Activated CD4-positive, alpha-beta T cell treated with anti-CD3 and anti-CD28 coated beads, Interleukin-2, amount 10 ng/mL, durations not matched to agents 24 days and 14 days (primary cell): ENCODE data around the gene OSBPL9. TPM values are rescaled to one million over a fixed set of nuclear protein-coding genes. Genes with fewer than 3 reads are reported as not detected.

ENCODE experiments used
- DNase-seq: peaks from one replicate; pipeline ENCODE4 v3.0.0; 2022
- H3K27ac Mint-ChIP-seq: one replicate; pipeline ENCODE4 v1.8.0; 2022; ENCODE audit warnings: mild to moderate bottlenecking, mixed read lengths
- H3K27me3 Mint-ChIP-seq: one replicate; pipeline ENCODE4 v1.8.0; 2022; ENCODE audit warnings: mixed read lengths
- H3K36me3 Mint-ChIP-seq: one replicate; pipeline ENCODE4 v1.8.0; 2022; ENCODE audit warnings: low read depth, mild to moderate bottlenecking, mixed read lengths
- H3K4me1 Mint-ChIP-seq: one replicate; pipeline ENCODE4 v1.8.0; 2021; ENCODE audit warnings: mixed read lengths
- H3K4me3 Mint-ChIP-seq: one replicate; pipeline ENCODE4 v1.8.0; 2022; ENCODE audit warnings: mild to moderate bottlenecking, moderate library complexity, mixed read lengths
- H3K9me3 Mint-ChIP-seq: one replicate; pipeline ENCODE4 v1.8.0; 2021; ENCODE audit warnings: mixed read lengths
- intact Hi-C: fragments of 100-400 bp; cut with micrococcal nuclease; formaldehyde crosslinking; loops from one replicate; pipeline ENCODE4 v1.15.1; 2023
- total RNA-seq: library from RNA; stranded (reverse); gene quantifications from 2 replicates; pipeline ENCODE4 v1.2.3, GENCODE V29; 2022

OSBPL9 gene
- total RNA-seq, 1 donor from 2014 or later, result 47.4 TPM

DNA sequence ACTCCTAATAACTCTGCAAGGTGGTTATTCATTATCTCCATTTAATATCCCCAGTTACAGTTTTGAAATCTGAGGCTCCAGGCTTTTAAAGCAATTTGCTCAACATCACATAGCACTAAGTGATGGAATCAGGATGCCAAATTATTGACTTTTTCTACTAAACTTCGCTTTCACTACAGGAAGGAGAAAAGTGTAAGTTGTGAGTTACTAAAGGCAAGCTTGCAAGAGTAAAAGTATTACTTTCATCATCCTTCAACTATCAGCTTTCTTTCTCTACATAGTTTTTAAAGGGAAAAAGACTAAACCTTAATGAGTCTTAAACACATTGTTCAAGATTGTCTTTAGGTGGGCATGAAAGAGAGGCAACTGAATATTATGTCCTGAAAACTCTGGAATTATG lies 1.8 kb downstream of the OSBPL9 start:
- Mint-ChIP-seq H3K36me3 (no peaks in the 10 kb centered on the region), H3K27ac (no peak overlapping the region), H3K4me1 (peaks cover 23% of the 10 kb centered on the region), H3K9me3 (no peaks in the 10 kb centered on the region), H3K27me3 (no peaks in the 10 kb centered on the region), H3K4me3 (no peak overlapping the region)
- intact Hi-C loops, result loop anchor here (5.0 to 10.0 kb wide), 5 partner anchors 51 to 1709 kb away; partner anchors contain the start of genes BTF3L4, EPS15, LRP8 and NRDC
- DNase-seq, result no peak

DNA sequence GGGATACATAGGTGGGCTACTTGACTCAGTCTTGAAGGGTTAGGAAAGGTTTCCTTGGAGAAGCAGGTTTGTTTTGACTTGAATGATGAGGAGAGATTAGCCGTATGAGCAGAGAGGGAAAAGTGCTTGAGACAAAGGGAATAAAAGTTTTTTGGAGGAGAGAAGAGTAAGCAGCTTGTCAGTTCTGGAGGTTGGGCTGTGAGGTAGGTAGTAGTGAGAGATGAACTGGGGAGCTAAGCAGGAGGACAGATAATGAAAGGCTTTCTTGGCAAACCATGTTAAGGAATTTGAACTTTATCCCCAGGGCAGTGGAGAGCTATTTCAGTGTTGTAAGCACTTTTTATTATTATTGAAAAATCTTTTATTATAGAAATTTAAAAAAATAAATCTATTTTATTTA lies 3.6 kb downstream of the OSBPL9 start:
- no peaks in the 10 kb centered on the region for H3K36me3 Mint-ChIP-seq
- H3K4me1 Mint-ChIP-seq, result peaks cover 23% of the 10 kb centered on the region
- H3K9me3 Mint-ChIP-seq, result no peaks in the 10 kb centered on the region
- H3K27ac Mint-ChIP-seq, result no peak overlapping the region
- no peak for DNase-seq
- no peak overlapping the region for H3K4me3 Mint-ChIP-seq
- H3K27me3 Mint-ChIP-seq, result no peaks in the 10 kb centered on the region
- intact Hi-C loops, result no loop called here

DNA sequence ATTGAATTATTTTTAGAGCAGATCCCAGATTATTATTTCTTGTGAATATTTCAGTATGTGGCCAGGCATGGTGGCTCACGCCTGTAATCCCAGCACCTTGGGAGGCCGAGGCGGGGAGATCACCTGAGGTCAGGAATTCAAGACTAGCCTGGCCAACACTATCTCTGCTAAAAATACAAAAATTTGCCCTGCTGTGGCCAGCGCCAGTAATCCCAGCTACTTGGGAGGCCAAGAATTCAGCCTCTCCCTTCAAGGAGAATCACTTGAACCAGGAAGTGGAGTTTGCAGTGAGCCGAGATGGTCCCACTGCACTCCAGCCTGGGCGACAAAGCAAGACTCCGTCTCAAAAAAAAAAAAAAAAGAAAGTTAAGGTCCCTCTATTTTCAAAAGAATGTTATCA lies 4.3 kb downstream of the OSBPL9 start:
- intact Hi-C loops, result no loop called here
- Mint-ChIP-seq H3K27me3 (no peaks in the 10 kb centered on the region), H3K4me1 (peaks cover 22% of the 10 kb centered on the region), H3K36me3 (no peaks in the 10 kb centered on the region), H3K27ac (no peak overlapping the region), H3K4me3 (no peak overlapping the region), H3K9me3 (no peaks in the 10 kb centered on the region)
- DNase-seq, result no peak

DNA sequence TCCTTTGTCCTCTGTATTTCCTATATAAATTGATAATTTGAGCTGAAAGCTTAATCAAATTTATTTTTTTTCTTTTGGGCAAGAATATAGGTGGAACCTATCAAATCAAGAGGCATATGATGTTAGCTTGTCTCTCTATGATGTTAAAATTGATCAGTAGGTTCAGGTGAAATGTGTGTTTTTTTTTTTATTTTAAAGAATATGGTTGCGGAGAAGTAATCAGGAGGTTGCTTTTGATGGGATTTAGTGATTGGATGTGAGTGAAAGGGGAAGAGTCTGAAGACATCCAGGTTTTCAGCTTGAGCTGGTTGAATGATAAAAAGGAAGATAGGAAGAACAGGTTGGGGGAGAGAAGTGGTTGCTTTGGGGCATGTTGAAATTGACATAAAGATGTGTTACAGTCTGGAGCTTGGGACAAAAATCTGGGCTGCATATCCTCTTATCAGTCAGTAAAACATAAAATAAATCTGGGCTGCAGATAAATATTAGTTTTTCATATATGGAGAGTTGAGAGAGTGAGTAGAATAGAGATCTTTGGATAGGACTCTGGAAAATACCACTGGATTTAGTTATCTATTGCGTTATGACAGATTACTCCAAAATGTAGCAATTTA lies 5.1 kb downstream of the OSBPL9 start:
- H3K4me3 Mint-ChIP-seq, result no peak overlapping the region
- no peak for DNase-seq
- peaks cover 20% of the 10 kb centered on the region for H3K4me1 Mint-ChIP-seq
- H3K27me3 Mint-ChIP-seq, result no peaks in the 10 kb centered on the region
- H3K36me3 Mint-ChIP-seq, result no peaks in the 10 kb centered on the region
- H3K9me3 Mint-ChIP-seq, result no peaks in the 10 kb centered on the region
- intact Hi-C loops, result no loop called here
- no peak overlapping the region for H3K27ac Mint-ChIP-seq

DNA sequence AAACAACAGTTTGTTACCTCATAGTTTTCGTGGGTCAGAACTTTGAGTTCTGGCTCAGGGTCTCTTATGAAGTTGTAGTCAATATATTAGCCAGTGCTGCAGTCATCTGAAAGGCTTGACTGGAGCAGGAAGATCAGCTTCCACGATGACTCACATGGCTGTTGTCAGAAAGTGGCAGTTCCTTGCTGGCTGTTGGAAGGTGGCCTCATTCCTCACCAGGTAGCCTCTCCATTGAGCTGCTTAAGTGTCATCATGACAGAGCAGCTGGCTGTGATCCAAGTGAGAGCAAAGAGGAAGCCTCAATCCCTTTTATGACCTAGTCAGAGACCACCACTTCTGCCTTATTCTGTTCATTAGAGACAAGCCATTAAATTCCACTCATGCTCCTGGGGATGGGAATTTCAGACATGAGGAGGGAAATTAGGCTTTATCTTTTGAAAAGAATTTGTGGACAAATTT lies 5.6 kb downstream of the OSBPL9 start:
- Mint-ChIP-seq H3K27me3 (no peaks in the 10 kb centered on the region), H3K4me1 (peaks cover 16% of the 10 kb centered on the region), H3K4me3 (no peak overlapping the region), H3K36me3 (no peaks in the 10 kb centered on the region), H3K9me3 (no peaks in the 10 kb centered on the region), H3K27ac (no peak overlapping the region)
- intact Hi-C loops, result no loop called here
- no peak for DNase-seq

DNA sequence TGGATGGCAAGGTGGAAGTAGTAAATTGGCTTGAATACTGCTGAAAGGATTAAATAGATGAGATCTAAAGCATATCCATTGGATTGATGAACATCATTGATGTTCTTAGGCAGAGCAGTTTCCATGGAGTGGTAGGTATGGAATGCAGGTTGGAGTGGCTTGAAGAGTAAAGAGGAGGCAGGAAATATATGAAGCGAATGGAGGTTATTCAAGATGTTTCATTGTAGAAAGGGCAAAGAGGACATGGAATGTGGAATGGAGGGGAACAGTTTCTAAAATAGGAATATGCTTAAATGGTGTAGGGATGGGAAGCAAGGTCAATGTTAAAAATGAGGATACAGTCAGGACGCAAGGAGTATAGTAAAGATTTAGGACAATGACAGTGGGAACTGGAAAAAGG lies 6.1 kb downstream of the OSBPL9 start:
- Mint-ChIP-seq H3K27me3 (no peaks in the 10 kb centered on the region), H3K4me3 (no peak overlapping the region), H3K4me1 (peaks cover 11% of the 10 kb centered on the region), H3K36me3 (no peaks in the 10 kb centered on the region), H3K27ac (no peak overlapping the region), H3K9me3 (no peaks in the 10 kb centered on the region)
- DNase-seq, result no peak
- intact Hi-C loops, result no loop called here

DNA sequence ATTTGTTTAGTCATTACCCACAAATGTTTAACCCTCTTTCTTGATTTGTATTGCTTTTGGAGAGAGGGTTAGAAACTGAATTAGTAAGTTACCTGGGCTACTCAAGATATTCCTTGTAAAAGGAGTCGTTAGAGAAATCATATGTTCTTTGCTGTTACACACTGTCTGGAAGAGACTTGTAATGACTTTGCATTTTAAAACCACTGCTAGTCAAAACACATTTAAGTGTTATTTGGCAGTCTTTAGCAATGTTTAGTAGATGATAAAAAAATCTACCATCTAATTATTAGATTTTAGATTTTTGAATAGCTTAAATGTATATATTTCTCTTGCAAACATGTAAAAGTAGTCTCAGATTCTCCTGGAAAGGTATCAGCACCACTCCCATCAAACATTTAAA lies 6.6 kb downstream of the OSBPL9 start:
- no peaks in the 10 kb centered on the region for H3K9me3 Mint-ChIP-seq
- no peak overlapping the region for H3K4me3 Mint-ChIP-seq
- no peaks in the 10 kb centered on the region for H3K36me3 Mint-ChIP-seq
- H3K4me1 Mint-ChIP-seq, result peaks cover 8% of the 10 kb centered on the region
- no peak for DNase-seq
- H3K27me3 Mint-ChIP-seq, result no peaks in the 10 kb centered on the region
- intact Hi-C loops, result no loop called here
- H3K27ac Mint-ChIP-seq, result no peak overlapping the region

DNA sequence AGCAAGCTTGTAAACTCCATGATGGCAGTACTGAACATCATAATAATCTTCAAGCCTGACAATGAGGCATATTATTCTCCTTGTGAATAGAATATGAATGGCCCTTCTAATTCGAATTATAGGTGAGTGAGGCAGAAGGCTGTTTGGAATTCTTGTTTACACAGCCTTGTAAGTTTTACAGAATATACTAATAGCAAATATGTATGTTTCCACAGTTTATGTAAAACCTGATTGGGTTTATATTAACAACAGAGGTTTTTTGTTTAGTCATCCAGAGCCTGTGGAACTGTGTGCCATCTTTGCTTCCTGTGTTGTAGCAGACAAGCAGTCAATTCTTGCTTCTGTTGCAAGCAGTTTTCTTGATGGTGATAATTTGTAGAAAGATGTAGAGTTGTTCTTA lies 8.0 kb downstream of the OSBPL9 start:
- Mint-ChIP-seq H3K4me1 (peaks cover 5% of the 10 kb centered on the region), H3K4me3 (no peak overlapping the region), H3K27ac (no peak overlapping the region), H3K9me3 (no peaks in the 10 kb centered on the region), H3K27me3 (no peaks in the 10 kb centered on the region), H3K36me3 (no peaks in the 10 kb centered on the region)
- DNase-seq, result no peak
- intact Hi-C loops, result no loop called here

DNA sequence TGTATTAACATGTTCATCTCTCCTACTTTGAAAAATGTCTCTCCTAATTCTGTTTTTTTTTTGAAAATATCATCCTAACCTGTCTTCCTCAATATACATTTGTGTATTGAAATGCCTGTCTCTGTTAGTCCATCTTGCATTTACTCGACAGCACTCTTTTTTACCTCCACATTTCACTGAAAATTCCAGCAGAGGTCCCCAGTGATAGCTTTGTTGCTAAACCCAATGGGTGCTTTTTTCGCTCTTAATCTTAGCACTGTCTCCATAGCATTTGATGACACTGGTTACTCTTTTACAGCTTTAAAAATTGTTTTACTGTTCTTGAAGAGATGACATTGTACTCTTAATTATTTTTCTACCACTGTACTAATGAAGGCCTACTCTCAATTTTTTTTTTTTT lies 10.8 kb downstream of the OSBPL9 start:
- peaks cover 4% of the 10 kb centered on the region for H3K4me1 Mint-ChIP-seq
- no peak overlapping the region for H3K4me3 Mint-ChIP-seq
- no peaks in the 10 kb centered on the region for H3K27me3 Mint-ChIP-seq
- H3K27ac Mint-ChIP-seq, result no peak overlapping the region
- no peaks in the 10 kb centered on the region for H3K9me3 Mint-ChIP-seq
- H3K36me3 Mint-ChIP-seq, result no peaks in the 10 kb centered on the region
- intact Hi-C loops, result loop anchor here (1.0 kb wide), 1 partner anchor 142 kb away; no protein-coding TSS in a partner anchor
- DNase-seq, result peak; percentile 62

DNA sequence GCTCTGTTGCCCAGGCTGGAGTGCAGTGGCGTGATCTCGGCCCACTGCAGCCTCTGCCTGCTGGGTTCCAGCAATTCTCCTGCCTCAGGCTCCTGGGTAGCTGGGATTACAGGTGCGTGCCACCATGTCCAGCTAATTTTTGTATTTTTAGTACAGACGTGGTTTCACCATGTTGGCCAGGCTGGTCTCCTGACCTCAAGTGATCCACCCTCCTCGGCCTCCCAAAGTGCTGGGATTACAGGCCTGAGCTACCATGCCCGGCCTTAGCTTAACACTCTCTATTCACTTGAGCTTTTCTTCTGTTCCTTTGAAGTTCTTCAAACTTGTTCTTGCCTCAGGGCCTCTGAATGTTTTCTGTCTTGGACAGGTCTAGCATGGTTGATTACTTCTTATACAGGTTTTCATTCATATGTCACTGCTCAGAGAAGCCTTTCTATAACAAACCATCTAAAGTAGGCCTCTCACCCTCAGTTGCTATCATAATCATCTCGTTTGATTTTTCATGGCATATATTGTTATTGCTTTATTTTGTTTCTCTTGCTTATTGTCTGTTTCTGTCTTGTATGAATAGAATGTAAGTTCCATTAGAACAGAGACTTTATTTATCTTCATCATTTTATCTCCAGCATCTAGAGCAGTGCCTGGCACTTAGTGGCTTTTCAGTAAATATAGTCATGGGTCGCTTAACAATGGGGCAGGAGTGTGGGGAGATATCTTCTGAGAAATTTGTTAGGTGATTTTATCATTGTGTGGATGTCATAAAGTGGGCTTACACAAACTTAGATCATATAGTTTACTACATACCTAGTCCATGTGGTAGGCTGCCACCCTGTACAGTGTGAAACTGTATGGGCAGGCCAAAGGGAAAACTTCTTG lies 12.1 kb downstream of the OSBPL9 start:
- H3K4me3 Mint-ChIP-seq, result no peak overlapping the region
- no peak overlapping the region for H3K27ac Mint-ChIP-seq
- no peaks in the 10 kb centered on the region for H3K9me3 Mint-ChIP-seq
- peaks cover 4% of the 10 kb centered on the region for H3K4me1 Mint-ChIP-seq
- H3K27me3 Mint-ChIP-seq, result no peaks in the 10 kb centered on the region
- DNase-seq, result no peak
- H3K36me3 Mint-ChIP-seq, result no peaks in the 10 kb centered on the region
- intact Hi-C loops, result no loop called here

DNA sequence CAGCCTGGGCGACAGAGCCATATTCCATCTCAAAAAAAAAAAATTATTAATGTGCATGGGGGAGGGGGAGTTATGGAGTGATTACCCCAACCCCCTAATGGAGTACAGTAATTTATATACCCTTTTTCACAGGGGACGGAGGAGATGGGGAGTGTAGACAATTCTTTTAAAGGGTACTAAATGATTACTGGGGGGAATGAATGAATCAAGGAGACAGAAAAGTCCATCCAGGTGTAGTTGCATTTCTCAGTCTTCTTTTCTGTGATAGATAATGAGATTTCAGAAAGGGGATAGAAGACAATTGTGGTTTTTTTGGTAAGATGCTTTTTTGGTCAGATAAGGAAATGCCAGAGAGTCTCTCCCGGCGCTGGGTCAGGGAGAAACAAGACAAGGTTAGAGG lies 13.0 kb downstream of the OSBPL9 start:
- intact Hi-C loops, result no loop called here
- peaks cover 5% of the 10 kb centered on the region for H3K4me1 Mint-ChIP-seq
- H3K4me3 Mint-ChIP-seq, result no peak overlapping the region
- H3K9me3 Mint-ChIP-seq, result no peaks in the 10 kb centered on the region
- no peaks in the 10 kb centered on the region for H3K27me3 Mint-ChIP-seq
- no peaks in the 10 kb centered on the region for H3K36me3 Mint-ChIP-seq
- H3K27ac Mint-ChIP-seq, result no peak overlapping the region
- DNase-seq, result no peak

DNA sequence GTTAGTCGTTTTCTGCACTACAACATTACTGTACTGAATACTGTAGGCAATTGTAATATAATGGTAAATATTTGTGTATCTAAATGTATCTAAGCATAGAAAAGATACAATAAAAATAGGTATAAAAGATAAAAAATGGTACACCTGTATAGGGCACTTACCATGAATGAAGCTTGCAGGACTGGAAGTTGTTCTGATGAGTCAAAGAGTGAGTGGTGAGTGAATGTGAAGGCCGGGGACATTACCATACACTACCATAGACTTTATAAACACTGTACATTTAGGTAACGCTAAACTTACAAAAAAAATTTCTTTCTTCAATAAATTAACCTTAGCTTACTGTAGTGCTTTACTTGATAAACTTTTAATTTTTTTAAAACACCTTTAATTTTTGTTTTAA lies 13.5 kb downstream of the OSBPL9 start:
- DNase-seq, result no peak
- Mint-ChIP-seq H3K4me3 (no peak overlapping the region), H3K27ac (no peak overlapping the region), H3K4me1 (peaks cover 5% of the 10 kb centered on the region), H3K36me3 (no peaks in the 10 kb centered on the region), H3K27me3 (no peaks in the 10 kb centered on the region), H3K9me3 (no peaks in the 10 kb centered on the region)
- intact Hi-C loops, result no loop called here

DNA sequence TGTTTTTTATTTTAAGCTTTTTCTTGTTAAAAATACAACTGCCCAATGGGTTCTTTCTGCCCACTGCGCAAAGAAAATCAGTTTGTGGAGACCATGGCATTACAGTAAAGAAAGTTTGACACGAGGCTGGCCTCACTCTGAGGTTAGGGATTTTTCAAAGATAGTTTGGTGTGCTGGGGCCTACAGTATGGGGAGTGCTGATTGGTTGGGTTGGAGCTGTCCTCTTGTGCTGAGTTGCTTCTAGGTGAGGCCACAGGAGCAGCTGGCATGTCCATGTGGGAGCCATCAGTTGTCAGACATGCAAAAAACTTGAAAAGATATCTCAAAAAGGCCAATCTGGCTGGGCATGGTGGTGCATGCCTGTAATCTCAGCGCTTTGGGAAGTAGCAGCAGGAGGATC lies 14.0 kb downstream of the OSBPL9 start:
- H3K36me3 Mint-ChIP-seq, result no peaks in the 10 kb centered on the region
- H3K4me3 Mint-ChIP-seq, result no peak overlapping the region
- no peak overlapping the region for H3K27ac Mint-ChIP-seq
- intact Hi-C loops, result no loop called here
- no peaks in the 10 kb centered on the region for H3K27me3 Mint-ChIP-seq
- DNase-seq, result no peak
- no peaks in the 10 kb centered on the region for H3K9me3 Mint-ChIP-seq
- H3K4me1 Mint-ChIP-seq, result peaks cover 5% of the 10 kb centered on the region

DNA sequence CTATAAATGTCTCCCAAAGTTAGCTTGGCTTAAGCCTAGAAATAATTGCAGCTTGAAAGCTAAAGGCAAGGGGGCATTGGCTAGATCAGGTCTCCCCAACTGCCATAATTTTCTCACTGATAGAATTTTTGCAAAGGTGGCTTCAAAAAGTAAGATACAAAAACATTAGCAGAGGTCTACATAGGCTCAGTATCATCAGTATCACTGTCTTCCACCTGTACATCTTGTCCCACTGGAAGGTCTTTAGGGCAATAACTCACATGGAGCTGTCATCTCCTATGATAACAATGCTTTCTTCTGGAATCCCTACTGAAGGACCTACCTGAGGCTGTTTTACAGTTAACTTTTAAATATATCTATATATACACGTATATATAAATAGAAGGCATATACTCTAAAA lies 14.9 kb downstream of the OSBPL9 start:
- Mint-ChIP-seq H3K27me3 (no peaks in the 10 kb centered on the region), H3K36me3 (no peaks in the 10 kb centered on the region), H3K27ac (no peak overlapping the region), H3K4me3 (no peak overlapping the region), H3K9me3 (no peaks in the 10 kb centered on the region), H3K4me1 (peaks cover 5% of the 10 kb centered on the region)
- no peak for DNase-seq
- intact Hi-C loops, result no loop called here
